SKM-1 (cell line): Measurements from ENCODE around the gene CFAP99.
A peak's percentile ranks its signal among the peaks of the same experiment; 100 is the strongest.

Experiments
- DNase-seq: peaks from one replicate; lab custom pipeline; 2025; ENCODE audit not compliant: unreplicated experiment; lab: John Stamatoyannopoulos, UW

CFAP99 gene

GRCh38 chr4:2445130-2445529 is 26.4 kb downstream of the CFAP99 start:
- DNase-seq, result no peak

- DNase-seq, result no peak
These were observed 26.8 kb downstream of the CFAP99 start for GRCh38 chr4:2445571-2445970.

- no peak for DNase-seq
These were observed 28.2 kb downstream of the CFAP99 start for GRCh38 chr4:2446656-2447564.

- no peak for DNase-seq
These were observed 29.8 kb downstream of the CFAP99 start for GRCh38 chr4:2448589-2448988.

GRCh38 chr4:2449051-2449450 is 30.3 kb downstream of the CFAP99 start:
- DNase-seq, result no peak

GRCh38 chr4:2449511-2450392 is 31.0 kb downstream of the CFAP99 start:
- DNase-seq, result no peak

- DNase-seq, result no peak
These were observed 31.8 kb downstream of the CFAP99 start for GRCh38 chr4:2450394-2451035.

- no peak for DNase-seq
These were observed 32.3 kb downstream of the CFAP99 start for GRCh38 chr4:2451036-2451520.

- no peak for DNase-seq
These were observed 33.3 kb downstream of the CFAP99 start for GRCh38 chr4:2451821-2452785.

- DNase-seq, result no peak
These were observed 38.9 kb downstream of the CFAP99 start for GRCh38 chr4:2457481-2458295.

- no peak for DNase-seq
These were observed 40.1 kb downstream of the CFAP99 start for GRCh38 chr4:2458546-2459491.

- no peak for DNase-seq
These were observed 41.0 kb downstream of the CFAP99 start for GRCh38 chr4:2459589-2460349.

GRCh38 chr4:2461246-2461960 is 42.6 kb downstream of the CFAP99 start:
- no peak for DNase-seq

GRCh38 chr4:2462218-2462991 is 43.6 kb downstream of the CFAP99 start:
- DNase-seq, result peak; percentile 40

GRCh38 chr4:2462992-2463762 is 44.4 kb downstream of the CFAP99 start:
- DNase-seq, result no peak
